ENCODE data around the gene ZBTB16. TPM values are rescaled to one million over a fixed set of nuclear protein-coding genes. Genes with fewer than 3 reads are reported as not detected.

Gene ZBTB16
- total and polyA plus RNA-seq, 2 of the 4 experiments (the other 2 are of a cell fraction): not detected

GRCh38 chr11:114131461-114131864, 72.0 kb downstream of the ZBTB16 start:
- ATAC-seq (ENCODE audit: low read depth) (no peak), DNase-seq (no peak)
- Histone ChIP-seq H2AK9ac (replicated peaks; ENCODE audit: low read depth, low read length, poor library complexity) (no peak overlapping the region), H3K14ac (replicated peaks; ENCODE audit: low read depth, low read length) (no peak overlapping the region), H3K27me3 (ENCODE audit: control insufficient read depth, insufficient read depth, low read length) (peaks cover 8% of the 10 kb centered on the region), H4K20me1 (ENCODE audit: insufficient read depth, low read length) (no peaks in the 10 kb centered on the region), H2BK5ac (ENCODE audit: low read depth, low read length, poor library complexity, severe bottlenecking) (no peak overlapping the region), H3K18ac (ENCODE audit: low read depth, low read length) (no peak overlapping the region), H3K56ac (ENCODE audit: extremely low read depth, insufficient read depth, low read length) (no peak overlapping the region), H3K4ac (ENCODE audit: low read depth, low read length) (no peak overlapping the region), H2BK15ac (ENCODE audit: low read depth, low read length) (no peak overlapping the region), H4K91ac (ENCODE audit: insufficient read depth, low read depth, low read length) (no peak overlapping the region), H3K9me3 (ENCODE audit: control insufficient read depth, insufficient read depth, low read length) (no peaks in the 10 kb centered on the region), H2BK120ac (ENCODE audit: low read depth, low read length) (no peak overlapping the region), H3K9ac (ENCODE audit: low read depth, low read length) (no peak overlapping the region), H4K8ac (ENCODE audit: low read depth in 2 of 2, low read length in 2 of 2) (no peak overlapping the region), H3K9me1 (ENCODE audit: insufficient read depth, low read length) (no peaks in the 10 kb centered on the region), H4K5ac (ENCODE audit: low read depth, low read length) (no peak overlapping the region), H3K4me3 (ENCODE audit: insufficient read depth, low read depth, low read length) (no peak overlapping the region), H3K23ac (ENCODE audit: low read depth, low read length) (no peak overlapping the region), H3K79me1 (ENCODE audit: low read depth in 1 of 2, low read length in 2 of 2) (no peaks in the 10 kb centered on the region), H3K4me2 (ENCODE audit: low read depth, low read length) (no peak overlapping the region), H2BK20ac (ENCODE audit: low read depth, low read length) (no peak overlapping the region), H3K27ac (ENCODE audit: insufficient read depth, low read length) (no peak overlapping the region), H2AFZ (replicated peaks; ENCODE audit: low read length, poor library complexity) (no peak overlapping the region), H3K36me3 (ENCODE audit: control insufficient read depth, insufficient read depth, low read length) (no peaks in the 10 kb centered on the region), H3K4me1 (ENCODE audit: control insufficient read depth, insufficient read depth, low read length) (no peaks in the 10 kb centered on the region), H2AK5ac (ENCODE audit: low read depth, low read length) (no peak overlapping the region)
- TF ChIP-seq POLR2A (IDR thresholded peaks at IDR 0.05; ENCODE audit: low read depth, low read length) (no peak), SMC3 (IDR thresholded peaks at IDR 0.05; ENCODE audit: low read depth, low read length) (no peak), ELK1 (IDR thresholded peaks at IDR 0.05; ENCODE audit: borderline replicate concordance, low read depth, low read length) (no peak), RCOR1 (IDR thresholded peaks at IDR 0.05; ENCODE audit: insufficient replicate concordance, low read length) (no peak)
- intact Hi-C loops (cut with micrococcal nuclease): no loop called here
- BruUV-seq (replicated peaks): no TSS peak
- 45% methylated on average over 2 of the region's 8 CpGs; no CpG with 5 or more reads in 1 of the 2 experiments for WGBS, 2 experiments (ENCODE audit: extremely low coverage in 2 of 2, insufficient read length in 1 of 2)
- dilution Hi-C loops (cut with HindIII; ENCODE audit: low sequenced_read_pairs, unreplicated experiment): no loop called here
- ChIA-PET CTCF (no interaction called here), POLR2A (ENCODE audit: unreplicated experiment) (no interaction called here)
- in situ Hi-C loops (cut with MboI; ENCODE audit: low sequenced_read_pairs): no loop called here

Data from IMR-90 (cell line).